Measurements from ENCODE around the gene FAM216A.

Gene FAM216A

GRCh38 chr12:110538869-110539622 lies 70.4 kb downstream of the FAM216A start:
- no peak for DNase-seq (ENCODE audit: low read depth, low spot score)

Data from activated CD4-positive, CD25-positive, alpha-beta regulatory T cell treated with anti-CD3 and anti-CD28 coated beads, Interleukin-2, amount 50 U/mL, for 16 hours (primary cell).